Activated CD4-positive, alpha-beta memory T cell treated with anti-CD3 and anti-CD28 coated beads, Interleukin-2, amount 10 ng/mL, durations not matched to agents 7 days and 5 days (primary cell): Measurements from ENCODE around the gene MAP9. TPM values are rescaled to one million over a fixed set of nuclear protein-coding genes. Genes with fewer than 3 reads are reported as not detected.
"Not testable (repeated sequence)": the region's sequence is repeated elsewhere in the genome, so short reads cannot be mapped to it uniquely, and the experiment has no call there.

Source experiments
- CTCF ChIA-PET: fragments of 350-600 bp; sonication (Branson Sonifier 250); formaldehyde crosslinking; loops from one replicate; lab custom pipeline; 2021; ENCODE audit warnings: antibody characterized with exemption, inconsistent platforms; lab: Charles Lee
- POLR2A ChIA-PET: fragments of 350-600 bp; sonication (Branson Sonifier 250); formaldehyde crosslinking; loops from one replicate; lab custom pipeline; 2021; ENCODE audit warnings: antibody characterized with exemption; lab: Charles Lee
- DNase-seq: peaks from one replicate; pipeline ENCODE4 v3.0.0-alpha.2; 2020
- H3K27ac Mint-ChIP-seq: one replicate; pipeline ENCODE4 v1.8.0; 2021; ENCODE audit warnings: mild to moderate bottlenecking, mixed read lengths
- H3K27me3 Mint-ChIP-seq: one replicate; pipeline ENCODE4 v1.8.0; 2021; ENCODE audit warnings: mixed read lengths
- H3K36me3 Mint-ChIP-seq: one replicate; pipeline ENCODE4 v1.8.0; 2021; ENCODE audit warnings: low read depth, mixed read lengths
- H3K4me1 Mint-ChIP-seq: one replicate; pipeline ENCODE4 v1.8.0; 2021; ENCODE audit warnings: mixed read lengths
- H3K4me3 Mint-ChIP-seq: one replicate; pipeline ENCODE4 v1.8.0; 2021; ENCODE audit warnings: mild to moderate bottlenecking, mixed read lengths
- H3K9me3 Mint-ChIP-seq: one replicate; pipeline ENCODE4 v1.8.0; 2021; ENCODE audit warnings: mixed read lengths
- total RNA-seq, 2 experiments: library from RNA; stranded (reverse); gene quantifications; one replicate each; pipeline ENCODE4 v1.2.3, GENCODE V29; 2021

MAP9 gene
- 1 to 10 TPM; 2.7 to 3.6 TPM for total RNA-seq

DNA sequence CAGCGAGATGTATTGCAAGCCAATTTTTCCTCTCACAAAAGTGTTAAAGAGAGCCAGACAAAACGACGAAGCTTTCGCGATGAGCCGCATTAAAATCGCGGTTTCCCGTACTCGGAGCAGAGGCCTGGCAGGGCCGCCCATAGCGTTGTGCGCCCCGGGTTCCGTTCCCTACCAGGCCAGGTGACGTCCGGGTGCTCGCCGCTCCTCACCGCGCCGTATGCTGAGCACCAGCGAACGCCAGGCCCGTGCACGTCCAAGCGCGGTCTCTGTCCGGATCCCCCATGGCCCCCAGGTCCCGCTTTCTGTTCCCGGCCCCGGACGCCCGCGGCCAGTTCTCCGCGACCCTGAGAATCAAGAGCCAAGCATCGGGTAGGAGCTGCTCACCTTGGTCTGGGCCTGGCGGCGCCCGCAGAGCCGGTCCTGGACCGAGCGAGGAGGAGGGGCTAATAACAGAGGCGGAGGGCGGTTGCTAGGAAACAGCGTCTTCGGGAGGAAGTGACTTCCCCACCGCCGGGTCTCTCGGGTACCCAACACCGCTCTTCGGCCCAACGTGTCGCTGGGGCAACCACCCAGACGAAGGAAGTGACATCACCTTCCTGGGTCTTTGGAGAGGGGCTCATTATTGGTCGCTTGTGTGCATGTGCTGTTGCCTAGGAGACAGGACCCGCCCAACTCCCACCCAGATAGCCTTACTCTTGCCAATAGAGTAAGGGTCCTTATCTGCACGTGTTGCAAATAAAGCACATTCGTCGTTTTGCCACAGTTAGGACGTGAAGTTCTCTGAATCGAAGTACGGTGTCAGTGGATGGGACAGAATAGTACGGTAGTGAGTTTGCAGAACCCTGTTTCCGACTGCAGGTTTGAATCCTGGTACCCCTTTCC lies at the start of gene MAP9:
TSS of gene MAP9 (minus strand) at position 579 of the 882 bp plus-strand sequence. CDS start 1,115 bp downstream, outside the sequence.
- peak; percentile 87 for DNase-seq
- Mint-ChIP-seq H3K4me3 (peak within 1 kb of the TSS; percentile 82), H3K27ac (peak within 1 kb of the TSS; percentile 68), H3K9me3 (no peaks in the 10 kb centered on the region), H3K4me1 (peaks cover 20% of the 10 kb centered on the region), H3K36me3 (no peaks in the 10 kb centered on the region), H3K27me3 (no peaks in the 10 kb centered on the region)
- CTCF ChIA-PET = interaction anchor here (1.0 to 2.9 kb wide), 2 partner anchors 10 to 826 kb away, joined by 4 to 9 read pairs; partner anchors contain the start of gene PLRG1
- POLR2A ChIA-PET = no interaction called here

DNA sequence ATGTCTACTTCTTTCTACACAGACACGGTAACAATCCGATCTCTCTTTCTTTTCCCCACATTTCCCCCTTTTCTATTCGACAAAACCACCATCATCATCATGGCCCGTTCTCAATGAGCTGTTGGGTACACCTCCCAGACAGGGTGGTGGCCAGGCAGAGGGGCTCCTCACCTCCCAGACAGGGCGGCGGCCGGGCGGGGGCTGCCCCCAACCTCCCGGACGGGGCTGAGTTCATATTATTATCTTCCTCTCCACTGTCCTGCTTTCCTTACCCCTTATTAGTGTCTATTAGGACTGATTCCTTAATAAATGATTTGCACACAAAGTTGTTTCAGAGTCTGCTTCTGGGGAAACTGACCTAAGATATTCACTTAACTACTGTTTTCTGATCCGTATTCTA lies 48.0 kb upstream of the MAP9 start:
- H3K4me3 Mint-ChIP-seq, H3K27me3 Mint-ChIP-seq, H3K27ac Mint-ChIP-seq, DNase-seq, H3K4me1 Mint-ChIP-seq, CTCF ChIA-PET, H3K36me3 Mint-ChIP-seq, H3K9me3 Mint-ChIP-seq, POLR2A ChIA-PET: not testable (repeated sequence)

DNA sequence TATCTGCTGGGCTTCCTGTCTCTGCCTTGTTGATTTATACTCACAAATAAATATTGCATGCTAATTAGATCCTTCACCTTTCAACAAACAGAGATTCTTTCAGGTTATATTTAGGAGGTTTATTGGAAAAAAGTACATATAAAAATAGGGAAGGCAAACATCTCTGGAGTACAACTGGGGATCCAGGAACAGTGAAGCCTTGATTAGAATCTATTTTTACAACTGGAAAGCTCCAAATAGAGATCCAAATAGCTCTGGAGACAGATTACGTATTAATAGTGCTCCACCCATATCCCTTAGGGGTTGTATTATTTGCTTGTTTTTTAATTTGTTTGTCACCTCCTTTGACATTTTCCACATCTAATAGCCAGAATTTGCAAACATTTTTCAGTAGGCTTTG lies 46.9 kb upstream of the MAP9 start:
- no peak overlapping the region for H3K4me3 Mint-ChIP-seq
- H3K27ac Mint-ChIP-seq = no peak overlapping the region
- H3K9me3 Mint-ChIP-seq = peaks cover 3% of the 10 kb centered on the region
- no peaks in the 10 kb centered on the region for H3K4me1 Mint-ChIP-seq
- POLR2A ChIA-PET = no interaction called here
- no peaks in the 10 kb centered on the region for H3K27me3 Mint-ChIP-seq
- CTCF ChIA-PET = no interaction called here
- no peaks in the 10 kb centered on the region for H3K36me3 Mint-ChIP-seq
- no peak for DNase-seq

GRCh38 chr4:155419266-155419665 lies 42.5 kb upstream of the MAP9 start:
- POLR2A ChIA-PET = no interaction called here
- no peaks in the 10 kb centered on the region for H3K27me3 Mint-ChIP-seq
- no peaks in the 10 kb centered on the region for H3K4me1 Mint-ChIP-seq
- no peaks in the 10 kb centered on the region for H3K36me3 Mint-ChIP-seq
- no peak for DNase-seq
- H3K4me3 Mint-ChIP-seq = no peak overlapping the region
- no peak overlapping the region for H3K27ac Mint-ChIP-seq
- CTCF ChIA-PET = no interaction called here
- no peaks in the 10 kb centered on the region for H3K9me3 Mint-ChIP-seq

- ChIA-PET POLR2A (no interaction called here), CTCF (no interaction called here)
- no peaks in the 10 kb centered on the region for H3K36me3 Mint-ChIP-seq
- H3K4me1 Mint-ChIP-seq = no peaks in the 10 kb centered on the region
- H3K27ac Mint-ChIP-seq = no peak overlapping the region
- no peak overlapping the region for H3K4me3 Mint-ChIP-seq
- no peaks in the 10 kb centered on the region for H3K27me3 Mint-ChIP-seq
- no peak for DNase-seq
- no peaks in the 10 kb centered on the region for H3K9me3 Mint-ChIP-seq
Observed at GRCh38 chr4:155415662-155416061, 38.9 kb upstream of the MAP9 start.

DNA sequence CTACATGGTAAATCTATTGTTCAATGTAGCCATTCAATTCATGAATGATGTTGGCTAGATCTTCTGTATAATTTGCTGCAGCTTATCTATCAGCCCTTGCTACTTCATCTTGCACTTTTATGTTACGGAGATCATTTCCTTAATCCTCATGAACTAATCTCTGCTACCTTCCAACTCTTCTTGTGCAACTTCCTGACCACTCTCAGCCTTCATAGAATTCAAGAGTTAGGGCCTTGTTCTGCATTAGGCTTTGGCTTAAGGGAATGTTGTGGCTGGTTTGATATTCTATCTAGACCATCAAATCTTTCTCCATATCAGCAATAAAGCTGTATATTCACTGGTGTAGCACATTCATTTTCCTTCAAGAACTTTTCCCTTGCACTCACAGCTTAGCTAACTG lies 36.7 kb upstream of the MAP9 start:
- Mint-ChIP-seq H3K4me3 (no peak overlapping the region), H3K9me3 (no peaks in the 10 kb centered on the region), H3K27ac (no peak overlapping the region), H3K27me3 (no peaks in the 10 kb centered on the region), H3K36me3 (no peaks in the 10 kb centered on the region), H3K4me1 (no peaks in the 10 kb centered on the region)
- ChIA-PET CTCF (no interaction called here), POLR2A (no interaction called here)
- DNase-seq = no peak

- Mint-ChIP-seq H3K27me3 (no peaks in the 10 kb centered on the region), H3K4me1 (no peaks in the 10 kb centered on the region), H3K4me3 (no peak overlapping the region), H3K27ac (no peak overlapping the region), H3K9me3 (no peaks in the 10 kb centered on the region), H3K36me3 (no peaks in the 10 kb centered on the region)
- CTCF ChIA-PET = no interaction called here
- POLR2A ChIA-PET = no interaction called here
- no peak for DNase-seq
Observed at GRCh38 chr4:155411546-155411945, 34.8 kb upstream of the MAP9 start.

DNA sequence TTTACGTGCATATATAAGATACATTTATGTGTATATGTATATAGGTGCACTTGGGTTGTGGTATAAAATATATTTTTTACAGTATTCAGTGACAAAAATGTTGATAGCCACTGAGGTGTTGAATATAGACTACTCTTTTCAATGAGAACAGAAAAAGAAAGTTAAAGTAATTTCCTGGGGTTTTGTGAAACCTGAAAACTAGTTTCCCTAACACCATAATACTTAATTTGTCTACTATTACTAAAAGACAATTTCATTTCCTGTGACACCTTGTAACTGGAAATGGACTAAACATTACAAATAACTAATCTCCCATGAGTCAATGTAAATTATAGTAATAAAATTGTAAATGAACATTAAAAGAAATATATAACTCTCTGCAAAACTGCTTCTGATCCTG lies 32.0 kb upstream of the MAP9 start:
- H3K9me3 Mint-ChIP-seq = no peaks in the 10 kb centered on the region
- H3K36me3 Mint-ChIP-seq = no peaks in the 10 kb centered on the region
- ChIA-PET POLR2A (no interaction called here), CTCF (no interaction called here)
- no peak for DNase-seq
- no peaks in the 10 kb centered on the region for H3K4me1 Mint-ChIP-seq
- no peak overlapping the region for H3K27ac Mint-ChIP-seq
- H3K27me3 Mint-ChIP-seq = peaks cover 5% of the 10 kb centered on the region
- no peak overlapping the region for H3K4me3 Mint-ChIP-seq

GRCh38 chr4:155407480-155407879 lies 30.7 kb upstream of the MAP9 start:
- H3K4me3 Mint-ChIP-seq = no peak overlapping the region
- DNase-seq = no peak
- H3K27me3 Mint-ChIP-seq = peaks cover 6% of the 10 kb centered on the region
- ChIA-PET CTCF (no interaction called here), POLR2A (no interaction called here)
- no peak overlapping the region for H3K27ac Mint-ChIP-seq
- no peaks in the 10 kb centered on the region for H3K4me1 Mint-ChIP-seq
- H3K36me3 Mint-ChIP-seq = no peaks in the 10 kb centered on the region
- no peaks in the 10 kb centered on the region for H3K9me3 Mint-ChIP-seq

DNA sequence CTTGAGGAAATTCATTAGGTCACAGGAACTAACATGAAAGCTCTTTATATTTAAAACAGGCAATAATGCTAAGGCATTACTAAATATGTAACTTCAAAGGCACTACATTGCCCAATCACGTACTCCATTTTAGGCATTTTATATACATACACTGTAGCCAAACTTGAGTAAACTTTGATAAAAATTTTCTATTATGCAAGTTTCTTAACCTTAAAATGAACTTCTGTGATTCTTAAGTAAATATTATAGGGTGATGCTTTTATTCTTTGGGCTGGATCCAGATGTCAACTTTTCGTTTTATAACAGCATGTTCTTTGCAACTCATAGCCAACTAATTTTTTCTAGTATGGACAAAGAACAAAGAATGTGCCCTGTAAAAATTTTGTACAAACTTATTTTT lies 28.3 kb upstream of the MAP9 start:
- Mint-ChIP-seq H3K9me3 (no peaks in the 10 kb centered on the region), H3K27me3 (peaks cover 10% of the 10 kb centered on the region), H3K36me3 (no peaks in the 10 kb centered on the region), H3K27ac (no peak overlapping the region), H3K4me1 (no peaks in the 10 kb centered on the region), H3K4me3 (no peak overlapping the region)
- DNase-seq = no peak
- POLR2A ChIA-PET = no interaction called here
- CTCF ChIA-PET = no interaction called here

DNA sequence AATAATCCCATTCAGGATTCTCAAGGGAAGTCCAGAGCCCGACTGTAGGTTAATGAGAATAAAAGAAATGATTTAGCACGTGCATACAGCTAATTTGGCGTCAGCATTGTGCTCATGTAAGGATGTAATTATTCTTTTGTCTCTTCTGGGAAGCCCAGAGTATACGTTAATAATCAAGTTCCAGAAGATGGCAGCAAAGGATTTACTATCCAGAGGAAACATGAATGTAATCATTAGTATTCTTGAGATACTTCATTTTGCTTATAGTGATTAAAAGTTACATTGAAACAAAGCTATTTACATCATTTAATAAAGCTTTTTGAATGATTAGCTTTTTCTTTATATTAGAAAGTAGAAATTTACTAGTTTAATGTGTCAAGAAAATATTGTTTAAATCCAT lies 27.1 kb upstream of the MAP9 start:
- no peaks in the 10 kb centered on the region for H3K36me3 Mint-ChIP-seq
- H3K4me1 Mint-ChIP-seq = no peaks in the 10 kb centered on the region
- CTCF ChIA-PET = interaction anchor here (0.5 kb wide), 1 partner anchor 54 kb away, joined by 3 read pairs; no protein-coding TSS in a partner anchor
- H3K27me3 Mint-ChIP-seq = peaks cover 10% of the 10 kb centered on the region
- H3K27ac Mint-ChIP-seq = no peak overlapping the region
- no peak overlapping the region for H3K4me3 Mint-ChIP-seq
- DNase-seq = no peak
- POLR2A ChIA-PET = no interaction called here
- no peaks in the 10 kb centered on the region for H3K9me3 Mint-ChIP-seq

DNA sequence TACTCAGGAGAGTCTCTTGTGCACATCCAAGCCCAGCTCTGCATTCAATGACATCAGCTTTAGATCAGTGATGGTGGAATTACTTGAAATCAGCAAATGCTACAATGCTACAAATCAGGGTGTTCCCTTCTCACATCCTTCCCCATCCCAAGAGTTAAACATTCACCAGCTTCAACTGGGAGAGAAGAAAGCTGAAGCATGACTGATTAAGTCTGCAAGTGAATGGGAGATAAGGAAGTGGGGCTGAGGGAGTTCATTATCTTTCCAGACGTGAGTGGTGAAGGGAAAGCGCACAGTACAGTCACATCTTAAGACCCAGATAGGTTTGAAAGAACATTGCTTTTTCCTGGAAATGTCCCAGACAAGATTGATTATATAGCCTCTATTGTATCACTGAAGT lies 26.2 kb upstream of the MAP9 start:
- Mint-ChIP-seq H3K4me1 (no peaks in the 10 kb centered on the region), H3K27me3 (peaks cover 10% of the 10 kb centered on the region), H3K4me3 (no peak overlapping the region), H3K9me3 (no peaks in the 10 kb centered on the region), H3K27ac (no peak overlapping the region), H3K36me3 (no peaks in the 10 kb centered on the region)
- CTCF ChIA-PET = no interaction called here
- no peak for DNase-seq
- POLR2A ChIA-PET = no interaction called here

DNA sequence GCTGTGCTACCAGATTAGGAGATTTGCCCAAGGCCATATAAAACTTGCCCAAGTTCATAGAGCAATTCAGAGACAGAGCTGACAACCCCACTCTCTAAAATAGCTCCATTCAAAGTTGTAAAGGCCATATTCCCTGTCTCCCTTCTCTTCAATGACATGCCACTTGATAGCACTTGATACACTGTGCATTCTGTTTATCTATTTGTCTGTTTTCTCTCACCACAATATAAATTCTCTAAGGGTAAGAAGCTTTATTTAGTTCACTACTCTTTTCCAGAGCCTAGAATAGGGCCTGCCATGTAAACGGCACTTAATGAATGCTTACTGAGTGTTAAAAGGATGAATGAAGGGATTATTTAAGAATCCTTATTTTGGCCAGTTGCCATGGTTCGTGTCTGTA lies 24.1 kb upstream of the MAP9 start:
- Mint-ChIP-seq H3K4me3 (no peak overlapping the region), H3K4me1 (no peaks in the 10 kb centered on the region), H3K9me3 (peaks cover 2% of the 10 kb centered on the region), H3K27me3 (peaks cover 6% of the 10 kb centered on the region), H3K27ac (no peak overlapping the region), H3K36me3 (no peaks in the 10 kb centered on the region)
- ChIA-PET CTCF (no interaction called here), POLR2A (no interaction called here)
- no peak for DNase-seq
